Measurements from ENCODE around the gene OTP.

GRCh38 chr5:77650686-77651085 lies 12.2 kb upstream of the OTP start:
- TF ChIP-seq, protein P1, sequence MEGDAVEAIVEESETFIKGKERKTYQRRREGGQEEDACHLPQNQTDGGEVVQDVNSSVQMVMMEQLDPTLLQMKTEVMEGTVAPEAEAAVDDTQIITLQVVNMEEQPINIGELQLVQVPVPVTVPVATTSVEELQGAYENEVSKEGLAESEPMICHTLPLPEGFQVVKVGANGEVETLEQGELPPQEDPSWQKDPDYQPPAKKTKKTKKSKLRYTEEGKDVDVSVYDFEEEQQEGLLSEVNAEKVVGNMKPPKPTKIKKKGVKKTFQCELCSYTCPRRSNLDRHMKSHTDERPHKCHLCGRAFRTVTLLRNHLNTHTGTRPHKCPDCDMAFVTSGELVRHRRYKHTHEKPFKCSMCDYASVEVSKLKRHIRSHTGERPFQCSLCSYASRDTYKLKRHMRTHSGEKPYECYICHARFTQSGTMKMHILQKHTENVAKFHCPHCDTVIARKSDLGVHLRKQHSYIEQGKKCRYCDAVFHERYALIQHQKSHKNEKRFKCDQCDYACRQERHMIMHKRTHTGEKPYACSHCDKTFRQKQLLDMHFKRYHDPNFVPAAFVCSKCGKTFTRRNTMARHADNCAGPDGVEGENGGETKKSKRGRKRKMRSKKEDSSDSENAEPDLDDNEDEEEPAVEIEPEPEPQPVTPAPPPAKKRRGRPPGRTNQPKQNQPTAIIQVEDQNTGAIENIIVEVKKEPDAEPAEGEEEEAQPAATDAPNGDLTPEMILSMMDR (IDR thresholded peaks at IDR 0.05; ENCODE audit: poor library complexity), result no peak
- TF ChIP-seq EZH2 (IDR thresholded peaks at IDR 0.05; ENCODE audit: borderline replicate concordance), result no peak
- no peak for TF ChIP-seq EZH2phosphoT487 (IDR thresholded peaks at IDR 0.05; ENCODE audit: low read depth, severe bottlenecking, unreplicated experiment)

All from hepatocyte (in vitro differentiated cells).